ENCODE data around the gene CNTFR. TPM values are rescaled to one million over a fixed set of nuclear protein-coding genes. Genes with fewer than 3 reads are reported as not detected.

Gene CNTFR
- polyA plus RNA-seq, 1 donor (not counting 4 experiments of a cell fraction or from before 2014, with no cell fraction given): 0.42 TPM

DNA sequence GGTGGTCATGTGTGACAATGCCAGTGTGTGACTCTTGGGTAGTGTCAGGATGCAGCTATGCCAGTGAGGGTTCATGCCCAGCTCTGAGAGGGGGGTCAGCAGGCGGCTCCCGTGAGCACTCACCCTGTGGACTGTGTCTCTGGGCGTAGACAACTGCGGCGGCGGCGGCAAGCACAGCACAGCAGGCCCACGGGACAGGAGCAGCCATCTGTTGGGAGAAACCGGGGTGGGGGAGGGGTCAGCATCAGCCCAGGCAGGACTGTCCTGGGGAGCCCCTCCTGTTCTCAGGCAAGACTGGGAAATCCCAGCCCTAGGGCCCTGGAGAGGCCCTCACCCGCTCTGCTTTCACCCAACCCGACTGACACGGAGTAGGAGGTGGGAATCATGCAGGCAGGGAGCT lies 20.8 kb downstream of the CNTFR start:
- peaks cover 54% of the 10 kb centered on the region for H3K27me3 ChIP-seq (ENCODE audit: control insufficient read depth, extremely low read depth, insufficient read depth, low read length)
- DNase-seq (ENCODE audit: low read depth, low spot score) (no peak), FAIRE-seq (no peak)
- dilution Hi-C loops (cut with MboI; ENCODE audit: extremely low pct_ligation_motif_present, low sequenced_read_pairs): no loop called here
- no peak overlapping the region for H3K27ac ChIP-seq (ENCODE audit: control insufficient read depth, insufficient read depth, low read length)
- no peak overlapping the region for H3K4me3 ChIP-seq (ENCODE audit: control insufficient read depth in 2 of 3, extremely low read depth in 1 of 3, insufficient read depth in 2 of 3, low read depth in 1 of 3, low read length in 3 of 3)
- no peaks in the 10 kb centered on the region for H3K9me1 ChIP-seq (ENCODE audit: control insufficient read depth, extremely low read depth, insufficient read depth, low read length)
- H3K79me2 ChIP-seq (ENCODE audit: control insufficient read depth, insufficient read depth, low read length): no peaks in the 10 kb centered on the region
- H3K9me3 ChIP-seq (ENCODE audit: control insufficient read depth, low read depth, low read length): no peaks in the 10 kb centered on the region
- no peak overlapping the region for H2AFZ ChIP-seq (ENCODE audit: control insufficient read depth, low read length)
- TF ChIP-seq EZH2 (IDR thresholded peaks at IDR 0.05; ENCODE audit: low read length): no peak
- TF ChIP-seq, protein P1, sequence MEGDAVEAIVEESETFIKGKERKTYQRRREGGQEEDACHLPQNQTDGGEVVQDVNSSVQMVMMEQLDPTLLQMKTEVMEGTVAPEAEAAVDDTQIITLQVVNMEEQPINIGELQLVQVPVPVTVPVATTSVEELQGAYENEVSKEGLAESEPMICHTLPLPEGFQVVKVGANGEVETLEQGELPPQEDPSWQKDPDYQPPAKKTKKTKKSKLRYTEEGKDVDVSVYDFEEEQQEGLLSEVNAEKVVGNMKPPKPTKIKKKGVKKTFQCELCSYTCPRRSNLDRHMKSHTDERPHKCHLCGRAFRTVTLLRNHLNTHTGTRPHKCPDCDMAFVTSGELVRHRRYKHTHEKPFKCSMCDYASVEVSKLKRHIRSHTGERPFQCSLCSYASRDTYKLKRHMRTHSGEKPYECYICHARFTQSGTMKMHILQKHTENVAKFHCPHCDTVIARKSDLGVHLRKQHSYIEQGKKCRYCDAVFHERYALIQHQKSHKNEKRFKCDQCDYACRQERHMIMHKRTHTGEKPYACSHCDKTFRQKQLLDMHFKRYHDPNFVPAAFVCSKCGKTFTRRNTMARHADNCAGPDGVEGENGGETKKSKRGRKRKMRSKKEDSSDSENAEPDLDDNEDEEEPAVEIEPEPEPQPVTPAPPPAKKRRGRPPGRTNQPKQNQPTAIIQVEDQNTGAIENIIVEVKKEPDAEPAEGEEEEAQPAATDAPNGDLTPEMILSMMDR (optimal IDR thresholded peaks at IDR 0.05 in 1 of 3, IDR thresholded peaks at IDR 0.05 in 1 of 3, conservative IDR thresholded peaks at IDR 0.05 in 1 of 3; ENCODE audit: extremely low read depth in 1 of 3, insufficient read depth in 2 of 3, low read length in 3 of 3): no peak
- no peaks in the 10 kb centered on the region for H4K20me1 ChIP-seq (ENCODE audit: control insufficient read depth, extremely low read depth, insufficient read depth, low read length)
- H3K4me1 ChIP-seq (ENCODE audit: control insufficient read depth, extremely low read depth, insufficient read depth, low read length): peaks cover 11% of the 10 kb centered on the region
- H3K4me2 ChIP-seq (ENCODE audit: control insufficient read depth, extremely low read depth, insufficient read depth, low read depth, low read length): no peak overlapping the region
- H3K9ac ChIP-seq (ENCODE audit: control insufficient read depth, extremely low read depth, insufficient read depth, low read length): no peak overlapping the region
- no peaks in the 10 kb centered on the region for H3K36me3 ChIP-seq (ENCODE audit: control insufficient read depth in 2 of 2, extremely low read depth in 1 of 2, insufficient read depth in 2 of 2, low read length in 2 of 2)

DNA sequence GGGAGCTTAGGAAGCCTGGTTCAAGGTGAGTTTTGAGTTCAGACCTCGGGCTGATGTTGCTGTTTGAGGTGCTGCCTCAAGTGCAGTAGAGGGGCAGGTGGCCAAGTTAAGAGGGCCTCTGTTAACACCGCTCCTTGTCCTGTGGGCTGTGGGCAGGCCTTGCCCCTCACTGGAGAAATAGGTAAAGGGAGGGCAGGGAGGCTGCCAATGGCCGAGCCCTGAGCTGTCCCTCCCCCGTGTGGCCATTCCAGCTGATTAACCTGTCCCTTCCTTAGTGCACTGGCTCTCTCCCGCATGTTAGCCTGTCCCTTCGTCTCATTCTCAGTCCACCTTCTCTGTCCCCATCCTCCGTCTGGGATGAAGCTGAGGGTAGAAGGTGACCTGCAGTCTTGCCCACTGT lies 21.4 kb downstream of the CNTFR start:
- FAIRE-seq (no peak), DNase-seq (ENCODE audit: low read depth, low spot score) (no peak)
- no peak overlapping the region for H3K4me2 ChIP-seq (ENCODE audit: control insufficient read depth, extremely low read depth, insufficient read depth, low read depth, low read length)
- no peak overlapping the region for H3K27ac ChIP-seq (ENCODE audit: control insufficient read depth, insufficient read depth, low read length)
- peaks cover 17% of the 10 kb centered on the region for H3K4me1 ChIP-seq (ENCODE audit: control insufficient read depth, extremely low read depth, insufficient read depth, low read length)
- H3K9me3 ChIP-seq (ENCODE audit: control insufficient read depth, low read depth, low read length): no peaks in the 10 kb centered on the region
- H3K36me3 ChIP-seq (ENCODE audit: control insufficient read depth in 2 of 2, extremely low read depth in 1 of 2, insufficient read depth in 2 of 2, low read length in 2 of 2): no peaks in the 10 kb centered on the region
- H3K9ac ChIP-seq (ENCODE audit: control insufficient read depth, extremely low read depth, insufficient read depth, low read length): no peak overlapping the region
- no peaks in the 10 kb centered on the region for H3K9me1 ChIP-seq (ENCODE audit: control insufficient read depth, extremely low read depth, insufficient read depth, low read length)
- no peak for TF ChIP-seq EZH2 (IDR thresholded peaks at IDR 0.05; ENCODE audit: low read length)
- TF ChIP-seq, protein P1 (optimal IDR thresholded peaks at IDR 0.05 in 1 of 3, IDR thresholded peaks at IDR 0.05 in 1 of 3, conservative IDR thresholded peaks at IDR 0.05 in 1 of 3; ENCODE audit: extremely low read depth in 1 of 3, insufficient read depth in 2 of 3, low read length in 3 of 3): no peak
- H3K27me3 ChIP-seq (ENCODE audit: control insufficient read depth, extremely low read depth, insufficient read depth, low read length): peaks cover 50% of the 10 kb centered on the region
- H2AFZ ChIP-seq (ENCODE audit: control insufficient read depth, low read length): no peak overlapping the region
- dilution Hi-C loops (cut with MboI; ENCODE audit: extremely low pct_ligation_motif_present, low sequenced_read_pairs): no loop called here
- no peaks in the 10 kb centered on the region for H3K79me2 ChIP-seq (ENCODE audit: control insufficient read depth, insufficient read depth, low read length)
- H4K20me1 ChIP-seq (ENCODE audit: control insufficient read depth, extremely low read depth, insufficient read depth, low read length): peaks cover 2% of the 10 kb centered on the region
- H3K4me3 ChIP-seq (ENCODE audit: control insufficient read depth in 2 of 3, extremely low read depth in 1 of 3, insufficient read depth in 2 of 3, low read depth in 1 of 3, low read length in 3 of 3): no peak overlapping the region
